Naive B cell (primary cell): ENCODE data around the gene CCNC. TPM values are rescaled to one million over a fixed set of nuclear protein-coding genes. Genes with fewer than 3 reads are reported as not detected.
"Not testable (repeated sequence)": the region's sequence is repeated elsewhere in the genome, so short reads cannot be mapped to it uniquely, and the experiment has no call there.

ENCODE experiments used
- ATAC-seq, 2 donors: fragments of 150-1000 bp; cut with Tn5 transposase; 2 replicates each; pipeline ENCODE4 v1.10.0; 2021; ENCODE audit warnings: low read depth in 2 of 2, mild to moderate bottlenecking in 2 of 2, moderate library complexity in 2 of 2
- DNase-seq: peaks from one replicate; pipeline ENCODE4 v3.0.0; 2022
- H3K27ac Mint-ChIP-seq, 6 donors: one replicate each; pipeline ENCODE4 v1.8.0; 2020 to 2022; ENCODE audit warnings: mild to moderate bottlenecking in 6 of 6, mixed read lengths in 6 of 6, moderate library complexity in 5 of 6, inconsistent platforms in 2 of 6
- H3K27me3 Mint-ChIP-seq, 3 donors: one replicate each; pipeline ENCODE4 v1.8.0; 2021 to 2022; ENCODE audit warnings: mixed read lengths in 3 of 3, mild to moderate bottlenecking in 1 of 3
- H3K36me3 Mint-ChIP-seq, 2 donors: one replicate each; pipeline ENCODE4 v1.8.0; 2020 to 2022; ENCODE audit warnings: mixed read lengths in 2 of 2, inconsistent platforms in 1 of 2, mild to moderate bottlenecking in 1 of 2
- H3K4me1 Mint-ChIP-seq, 3 donors: one replicate each; pipeline ENCODE4 v1.8.0; 2020 to 2022; ENCODE audit warnings: mixed read lengths in 3 of 3, inconsistent platforms in 1 of 3, mild to moderate bottlenecking in 1 of 3, moderate library complexity in 1 of 3
- H3K4me3 Mint-ChIP-seq, 8 donors: one replicate each; pipeline ENCODE4 v1.8.0; 2020 to 2022; ENCODE audit warnings: mild to moderate bottlenecking in 8 of 8, mixed read lengths in 8 of 8, moderate library complexity in 8 of 8, inconsistent platforms in 2 of 8
- H3K9me3 Mint-ChIP-seq, 7 donors: one replicate each; pipeline ENCODE4 v1.8.0; 2020 to 2022; ENCODE audit warnings: mixed read lengths in 7 of 7, mild to moderate bottlenecking in 5 of 7, inconsistent platforms in 2 of 7, moderate library complexity in 1 of 7
- polyA plus RNA-seq, 6 donors: library from polyadenylated mRNA; unstranded; fragments of 300-500 nt; fragmentation: Illumina TruSeq; gene quantifications; one replicate each; pipeline ENCODE4 v1.2.3, GENCODE V29; 2021; ENCODE audit warnings: low read depth in 6 of 6

CCNC gene
- polyA plus RNA-seq, 6 donors from 2014 or later = 41.4 to 49.7 (median 44.1) TPM

- peak overlapping the region in 5 of 6 donors; percentile 21 to 94 (median 67) for H3K27ac Mint-ChIP-seq
- ATAC-seq (no peak), DNase-seq (no peak)
- peak overlapping the region in 5 of 8 donors; percentile 47 to 81 (median 64) for H3K4me3 Mint-ChIP-seq
- peaks cover 7 to 38% (median 28%) of the 10 kb centered on the region in 3 donors for H3K4me1 Mint-ChIP-seq
- peaks cover 77 to 90% (median 87%) of the 10 kb centered on the region in 3 donors for H3K27me3 Mint-ChIP-seq
- H3K9me3 Mint-ChIP-seq = peaks cover 0 to 35% (median 11%) of the 10 kb centered on the region in 7 donors
- peaks cover 0 to 9% of the 10 kb centered on the region in 2 donors for H3K36me3 Mint-ChIP-seq
These were observed 39.1 kb upstream of the CCNC start for GRCh38 chr6:99607416-99608036.

GRCh38 chr6:99606656-99607415 is 38.4 kb upstream of the CCNC start, which contains the start of gene PRDM13:
Gene PRDM13 (plus strand): TSS chr6:99606833. CDS start chr6:99607035, 202 bp downstream.
- ATAC-seq (no peak), DNase-seq (no peak)
- Mint-ChIP-seq H3K27ac (peak within 1 kb of the TSS in 5 of 6 donors; percentile 65 to 94 (median 88)), H3K4me3 (peak within 1 kb of the TSS in 5 of 8 donors; percentile 47 to 81 (median 75)), H3K36me3 (peaks cover 0 to 9% of the 10 kb centered on the region in 2 donors), H3K27me3 (peaks cover 79 to 93% (median 84%) of the 10 kb centered on the region in 3 donors), H3K9me3 (peaks cover 0 to 35% (median 11%) of the 10 kb centered on the region in 7 donors), H3K4me1 (peaks cover 9 to 41% (median 32%) of the 10 kb centered on the region in 3 donors)

GRCh38 chr6:99605911-99606655 is 37.6 kb upstream of the CCNC start:
- H3K9me3 Mint-ChIP-seq = peaks cover 0 to 35% (median 11%) of the 10 kb centered on the region in 7 donors
- peak overlapping the region in 4 of 6 donors; percentile 12 to 92 (median 64) for H3K27ac Mint-ChIP-seq
- peaks cover 9 to 41% (median 32%) of the 10 kb centered on the region in 3 donors for H3K4me1 Mint-ChIP-seq

GRCh38 chr6:99605074-99605734 is 36.7 kb upstream of the CCNC start:
- ATAC-seq (no peak), DNase-seq (no peak)
- Mint-ChIP-seq H3K27me3 (peaks cover 75 to 90% (median 79%) of the 10 kb centered on the region in 3 donors), H3K4me3 (peak overlapping the region in 6 of 8 donors; percentile 30 to 85 (median 78)), H3K36me3 (peaks cover 0 to 9% of the 10 kb centered on the region in 2 donors), H3K4me1 (peaks cover 9 to 41% (median 32%) of the 10 kb centered on the region in 3 donors), H3K9me3 (peaks cover 0 to 32% (median 11%) of the 10 kb centered on the region in 7 donors), H3K27ac (peak overlapping the region in 4 of 6 donors; percentile 12 to 92 (median 58))

More at GRCh38 chr6:99605911-99606655, 37.6 kb upstream of the CCNC start:
- no peak for DNase-seq
- H3K36me3 Mint-ChIP-seq = peaks cover 0 to 9% of the 10 kb centered on the region in 2 donors
- peak overlapping the region in 4 of 8 donors; percentile 16 to 73 (median 46) for H3K4me3 Mint-ChIP-seq
- ATAC-seq = no peak
- H3K27me3 Mint-ChIP-seq = peaks cover 77 to 91% (median 79%) of the 10 kb centered on the region in 3 donors

- peak overlapping the region; percentile 73 to 86 (median 82) for H3K4me3 Mint-ChIP-seq
- H3K4me1 Mint-ChIP-seq = peaks cover 9 to 41% (median 32%) of the 10 kb centered on the region in 3 donors
- peaks cover 0 to 9% of the 10 kb centered on the region in 2 donors for H3K36me3 Mint-ChIP-seq
- peaks cover 75 to 93% (median 79%) of the 10 kb centered on the region in 3 donors for H3K27me3 Mint-ChIP-seq
- peaks cover 0 to 31% (median 9%) of the 10 kb centered on the region in 7 donors for H3K9me3 Mint-ChIP-seq
- ATAC-seq (no peak), DNase-seq (no peak)
- peak overlapping the region in 4 of 6 donors; percentile 44 to 92 (median 68) for H3K27ac Mint-ChIP-seq
These were observed 36.0 kb upstream of the CCNC start for GRCh38 chr6:99604166-99605073.

GRCh38 chr6:99603421-99604165 is 35.1 kb upstream of the CCNC start:
- H3K4me1 Mint-ChIP-seq = peaks cover 9 to 41% (median 30%) of the 10 kb centered on the region in 3 donors
- peaks cover 0 to 9% of the 10 kb centered on the region in 2 donors for H3K36me3 Mint-ChIP-seq
- H3K9me3 Mint-ChIP-seq = peaks cover 0 to 25% (median 5%) of the 10 kb centered on the region in 7 donors
- H3K4me3 Mint-ChIP-seq = peak overlapping the region; percentile 73 to 86 (median 82)
- H3K27ac Mint-ChIP-seq = peak overlapping the region in 4 of 6 donors; percentile 21 to 82 (median 62)
- H3K27me3 Mint-ChIP-seq = peaks cover 76 to 93% (median 79%) of the 10 kb centered on the region in 3 donors
- ATAC-seq (peak; percentile 56 to 67), DNase-seq (no peak)

GRCh38 chr6:99602520-99603420 is 34.3 kb upstream of the CCNC start:
- peak in 1 of 2 donors; percentile 13 for ATAC-seq
- H3K27me3 Mint-ChIP-seq = peaks cover 77 to 93% (median 79%) of the 10 kb centered on the region in 3 donors
- peaks cover 0 to 4% of the 10 kb centered on the region in 2 donors for H3K36me3 Mint-ChIP-seq
- peaks cover 9 to 36% (median 22%) of the 10 kb centered on the region in 3 donors for H3K4me1 Mint-ChIP-seq
- peaks cover 0 to 20% (median 5%) of the 10 kb centered on the region in 7 donors for H3K9me3 Mint-ChIP-seq
- no peak for DNase-seq
- peak overlapping the region; percentile 53 to 87 (median 77) for H3K4me3 Mint-ChIP-seq
- peak overlapping the region in 3 of 6 donors; percentile 14 to 62 (median 43) for H3K27ac Mint-ChIP-seq

- not testable (repeated sequence) for H3K36me3 Mint-ChIP-seq, ATAC-seq, DNase-seq, H3K27ac Mint-ChIP-seq, H3K4me3 Mint-ChIP-seq
- Mint-ChIP-seq H3K27me3 (peaks cover 72 to 95% (median 90%) of the 10 kb centered on the region in 3 donors), H3K4me1 (peaks cover 8 to 19% (median 11%) of the 10 kb centered on the region in 3 donors), H3K9me3 (peaks cover 0 to 15% (median 8%) of the 10 kb centered on the region in 7 donors)
These were observed 26.2 kb upstream of the CCNC start for GRCh38 chr6:99594696-99595095.

- Mint-ChIP-seq H3K9me3 (peaks cover 0 to 15% (median 8%) of the 10 kb centered on the region in 7 donors), H3K27me3 (peaks cover 74 to 90% (median 89%) of the 10 kb centered on the region in 3 donors), H3K36me3 (no peaks in the 10 kb centered on the region), H3K4me3 (no peak overlapping the region), H3K27ac (no peak overlapping the region), H3K4me1 (peaks cover 12 to 33% (median 24%) of the 10 kb centered on the region in 3 donors)
- DNase-seq (no peak), ATAC-seq (no peak)
These were observed 24.4 kb upstream of the CCNC start for GRCh38 chr6:99592900-99593299.
